ENCODE results near the gene DCUN1D4. TPM values are rescaled to one million over a fixed set of nuclear protein-coding genes. Genes with fewer than 3 reads are reported as not detected.

The DCUN1D4 gene
- total RNA-seq, 1 donor, result 60.4 TPM

DNA sequence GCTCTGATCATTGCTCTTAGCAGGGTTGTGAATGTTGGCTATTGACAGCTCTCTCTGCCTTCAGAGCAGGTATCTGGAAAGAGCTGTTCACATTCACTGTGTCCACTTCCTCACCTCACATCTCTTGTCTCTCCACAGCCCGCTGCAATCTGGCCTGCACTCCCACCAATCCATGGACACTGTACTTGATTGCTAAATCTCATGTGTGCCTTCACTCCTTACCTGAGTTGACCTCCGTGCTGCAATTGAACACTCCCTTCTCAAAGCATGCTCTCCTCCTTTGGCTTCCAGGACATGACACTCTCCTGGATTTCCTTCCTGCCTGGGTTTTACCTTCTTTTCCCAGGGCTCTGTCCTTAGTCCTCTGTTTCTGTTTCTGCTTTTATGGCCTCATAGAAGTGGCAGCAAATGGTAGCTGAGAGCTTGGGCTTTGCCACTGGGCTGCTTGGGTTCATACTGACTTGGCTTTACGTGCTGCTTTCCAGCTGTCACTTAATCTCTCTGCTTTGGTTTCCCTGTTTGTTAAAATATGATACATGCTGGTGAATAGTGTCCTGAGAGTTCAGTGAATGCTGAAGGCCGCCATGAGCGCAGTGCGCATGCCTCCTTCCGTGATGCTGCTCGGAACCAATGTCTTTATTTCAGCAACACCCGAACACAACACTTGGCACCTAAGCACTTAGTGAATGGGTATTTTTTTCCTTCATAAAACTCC is 29.5 kb downstream of the DCUN1D4 start:
- H3K27me3 ChIP-seq (ENCODE audit: insufficient read depth, low read length), result no peaks in the 10 kb centered on the region
- H3K27ac ChIP-seq (ENCODE audit: low read depth, low read length), result no peak overlapping the region
- H3K4me3 ChIP-seq (ENCODE audit: insufficient read depth, low read length), result no peak overlapping the region
- DNase-seq (ENCODE audit: insufficient read length, low spot score, missing footprints), result no peak
- no peak overlapping the region for H2AFZ ChIP-seq (ENCODE audit: low read length)
- H3K4me1 ChIP-seq (ENCODE audit: insufficient read depth, low read length), result peaks cover 27% of the 10 kb centered on the region
- TF ChIP-seq, protein P1, sequence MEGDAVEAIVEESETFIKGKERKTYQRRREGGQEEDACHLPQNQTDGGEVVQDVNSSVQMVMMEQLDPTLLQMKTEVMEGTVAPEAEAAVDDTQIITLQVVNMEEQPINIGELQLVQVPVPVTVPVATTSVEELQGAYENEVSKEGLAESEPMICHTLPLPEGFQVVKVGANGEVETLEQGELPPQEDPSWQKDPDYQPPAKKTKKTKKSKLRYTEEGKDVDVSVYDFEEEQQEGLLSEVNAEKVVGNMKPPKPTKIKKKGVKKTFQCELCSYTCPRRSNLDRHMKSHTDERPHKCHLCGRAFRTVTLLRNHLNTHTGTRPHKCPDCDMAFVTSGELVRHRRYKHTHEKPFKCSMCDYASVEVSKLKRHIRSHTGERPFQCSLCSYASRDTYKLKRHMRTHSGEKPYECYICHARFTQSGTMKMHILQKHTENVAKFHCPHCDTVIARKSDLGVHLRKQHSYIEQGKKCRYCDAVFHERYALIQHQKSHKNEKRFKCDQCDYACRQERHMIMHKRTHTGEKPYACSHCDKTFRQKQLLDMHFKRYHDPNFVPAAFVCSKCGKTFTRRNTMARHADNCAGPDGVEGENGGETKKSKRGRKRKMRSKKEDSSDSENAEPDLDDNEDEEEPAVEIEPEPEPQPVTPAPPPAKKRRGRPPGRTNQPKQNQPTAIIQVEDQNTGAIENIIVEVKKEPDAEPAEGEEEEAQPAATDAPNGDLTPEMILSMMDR (IDR thresholded peaks at IDR 0.05; ENCODE audit: extremely low read depth, low read depth, low read length), result no peak
- H3K79me2 ChIP-seq (ENCODE audit: insufficient read depth, low read length), result peaks cover 14% of the 10 kb centered on the region
- peaks cover 4% of the 10 kb centered on the region for H4K20me1 ChIP-seq (ENCODE audit: insufficient read depth, low read length)
- H3K36me3 ChIP-seq (ENCODE audit: insufficient read depth, low read length), result peaks cover 66% of the 10 kb centered on the region
- H3K9me3 ChIP-seq (ENCODE audit: low read depth, low read length), result no peaks in the 10 kb centered on the region
- no peak overlapping the region for H3K4me2 ChIP-seq (ENCODE audit: insufficient read depth, low read length)

GRCh38 chr4:51874551-51874950 is 31.6 kb downstream of the DCUN1D4 start:
- Histone ChIP-seq H4K20me1 (ENCODE audit: insufficient read depth, low read length) (peaks cover 4% of the 10 kb centered on the region), H3K9me3 (ENCODE audit: low read depth, low read length) (no peaks in the 10 kb centered on the region), H3K27me3 (ENCODE audit: insufficient read depth, low read length) (no peaks in the 10 kb centered on the region), H3K4me3 (ENCODE audit: insufficient read depth, low read length) (no peak overlapping the region), H3K36me3 (ENCODE audit: insufficient read depth, low read length) (peaks cover 72% of the 10 kb centered on the region), H3K4me2 (ENCODE audit: insufficient read depth, low read length) (no peak overlapping the region), H3K4me1 (ENCODE audit: insufficient read depth, low read length) (peaks cover 12% of the 10 kb centered on the region), H3K79me2 (ENCODE audit: insufficient read depth, low read length) (peaks cover 14% of the 10 kb centered on the region), H2AFZ (ENCODE audit: low read length) (no peak overlapping the region), H3K27ac (ENCODE audit: low read depth, low read length) (no peak overlapping the region)
- TF ChIP-seq, protein P1 (IDR thresholded peaks at IDR 0.05; ENCODE audit: extremely low read depth, low read depth, low read length), result no peak
- no peak for DNase-seq (ENCODE audit: insufficient read length, low spot score, missing footprints)

- Histone ChIP-seq H2AFZ (ENCODE audit: low read length) (no peak overlapping the region), H3K4me2 (ENCODE audit: insufficient read depth, low read length) (no peak overlapping the region)
- no peak for DNase-seq (ENCODE audit: insufficient read length, low spot score, missing footprints)
These were observed 35.5 kb downstream of the DCUN1D4 start for GRCh38 chr4:51878431-51878830.

More at GRCh38 chr4:51878431-51878830, 35.5 kb downstream of the DCUN1D4 start:
- no peaks in the 10 kb centered on the region for H3K9me3 ChIP-seq (ENCODE audit: low read depth, low read length)
- no peaks in the 10 kb centered on the region for H4K20me1 ChIP-seq (ENCODE audit: insufficient read depth, low read length)
- TF ChIP-seq, protein P1 (IDR thresholded peaks at IDR 0.05; ENCODE audit: extremely low read depth, low read depth, low read length), result no peak
- no peak overlapping the region for H3K4me3 ChIP-seq (ENCODE audit: insufficient read depth, low read length)
- peaks cover 57% of the 10 kb centered on the region for H3K36me3 ChIP-seq (ENCODE audit: insufficient read depth, low read length)
- no peaks in the 10 kb centered on the region for H3K27me3 ChIP-seq (ENCODE audit: insufficient read depth, low read length)
- peaks cover 2% of the 10 kb centered on the region for H3K4me1 ChIP-seq (ENCODE audit: insufficient read depth, low read length)
- H3K27ac ChIP-seq (ENCODE audit: low read depth, low read length), result no peak overlapping the region
- no peaks in the 10 kb centered on the region for H3K79me2 ChIP-seq (ENCODE audit: insufficient read depth, low read length)

All from osteoblast (primary cell).